Naive thymus-derived CD8-positive, alpha-beta T cell (primary cell): ENCODE measurements around the gene PLPPR3. TPM values are rescaled to one million over a fixed set of nuclear protein-coding genes. Genes with fewer than 3 reads are reported as not detected.
"Not testable (repeated sequence)": the region's sequence is repeated elsewhere in the genome, so short reads cannot be mapped to it uniquely, and the experiment has no call there.

ENCODE experiments used
- ATAC-seq, 2 donors: fragments of 150-1000 bp; cut with Tn5 transposase in 1 of 2; sonication (Bioruptor Pico), chemical (Tn5 transposase) in 1 of 2; 1 replicate in 1 of 2; 2 replicates in 1 of 2; pipeline ENCODE4 v1.10.0; 2021; ENCODE audit warnings: mild to moderate bottlenecking in 2 of 2, moderate library complexity in 2 of 2
- POLR2A ChIA-PET: fragments of 350-600 bp; sonication (Branson Sonifier 250); formaldehyde crosslinking; loops from one replicate; lab custom pipeline; 2021; ENCODE audit warnings: antibody characterized with exemption; lab: Charles Lee
- DNase-seq, 10 donors: peaks; one replicate each; pipeline versions ENCODE4 v3.0.0 to v3.0.0-alpha.2; 2020 to 2022
- H3K27ac Mint-ChIP-seq, 10 donors: one replicate each; pipeline ENCODE4 v1.8.0; 2020 to 2022; ENCODE audit warnings: mild to moderate bottlenecking in 10 of 10, mixed read lengths in 10 of 10, moderate library complexity in 4 of 10, inconsistent platforms in 1 of 10
- H3K27me3 Mint-ChIP-seq, 5 donors: one replicate each; pipeline ENCODE4 v1.8.0; 2021 to 2022; ENCODE audit warnings: mixed read lengths in 5 of 5
- H3K36me3 Mint-ChIP-seq, 3 donors: one replicate each; pipeline ENCODE4 v1.8.0; 2020 to 2022; ENCODE audit warnings: mixed read lengths in 3 of 3, mild to moderate bottlenecking in 2 of 3, inconsistent platforms in 1 of 3
- H3K4me1 Mint-ChIP-seq, 4 donors: one replicate each; pipeline ENCODE4 v1.8.0; 2021 to 2022; ENCODE audit warnings: mixed read lengths in 4 of 4
- H3K4me3 Mint-ChIP-seq, 10 donors: one replicate each; pipeline ENCODE4 v1.8.0; 2020 to 2022; ENCODE audit warnings: mild to moderate bottlenecking in 10 of 10, mixed read lengths in 10 of 10, moderate library complexity in 6 of 10, inconsistent platforms in 1 of 10
- H3K9me3 Mint-ChIP-seq, 9 donors: one replicate each; pipeline ENCODE4 v1.8.0; 2020 to 2022; ENCODE audit warnings: mixed read lengths in 9 of 9, mild to moderate bottlenecking in 3 of 9, inconsistent platforms in 1 of 9, moderate library complexity in 1 of 9
- polyA plus RNA-seq, 3 donors: library from polyadenylated mRNA; unstranded; fragments of 300-500 nt; fragmentation: Illumina TruSeq; gene quantifications; one replicate each; pipeline ENCODE4 v1.2.3, GENCODE V29; 2021
- total RNA-seq, 8 experiments: library from RNA in 2 of 8; stranded (reverse) in 2 of 8; gene quantifications; one replicate each; pipeline ENCODE4 v1.2.3 and lab custom pipeline; 2021 to 2026

PLPPR3 gene
- total and polyA plus RNA-seq, 5 experiments from 2014 or later, result not detected

DNA sequence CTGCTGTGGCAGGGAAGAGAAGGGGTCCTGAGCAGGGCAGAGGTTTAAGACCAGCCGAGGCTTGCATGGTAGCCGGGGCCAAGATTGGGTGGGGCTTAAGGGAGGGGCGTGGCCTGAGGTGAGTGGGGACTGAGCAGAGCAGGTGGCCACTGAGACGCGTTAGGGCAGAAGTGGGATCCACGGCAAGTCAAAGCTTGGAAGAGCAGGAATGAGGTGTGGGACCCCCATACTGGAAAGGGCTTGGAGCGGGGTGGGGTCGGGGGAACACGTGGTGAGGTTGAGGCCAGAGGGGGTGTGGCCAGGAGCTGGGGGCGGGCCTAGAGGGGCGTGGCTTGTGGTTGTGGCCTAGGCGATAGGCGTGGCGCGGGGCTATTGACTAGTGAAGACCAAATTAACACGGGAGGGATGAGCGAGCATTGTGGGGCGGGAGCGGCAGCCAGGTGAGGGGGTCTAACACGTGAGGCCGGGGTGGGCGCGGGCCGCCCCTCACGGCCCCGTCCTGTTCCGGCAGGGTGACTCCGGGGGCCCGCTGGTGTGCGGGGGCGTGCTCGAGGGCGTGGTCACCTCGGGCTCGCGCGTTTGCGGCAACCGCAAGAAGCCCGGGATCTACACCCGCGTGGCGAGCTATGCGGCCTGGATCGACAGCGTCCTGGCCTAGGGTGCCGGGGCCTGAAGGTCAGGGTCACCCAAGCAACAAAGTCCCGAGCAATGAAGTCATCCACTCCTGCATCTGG lies 41.0 kb upstream of the PLPPR3 start:
- peak; percentile 67 to 90 (median 80) for DNase-seq
- ATAC-seq, result peak; percentile 47 to 68
- peaks cover 0 to 8% (median 0%) of the 10 kb centered on the region in 5 donors for H3K27me3 Mint-ChIP-seq
- POLR2A ChIA-PET, result interaction anchor here (0.9 to 13.5 kb wide), 13 partner anchors 17 to 407 kb away, joined by 3 to 165 read pairs (median 9); partner anchors contain the start of genes CIRBP, KISS1R, MED16 and R3HDM4
- H3K4me1 Mint-ChIP-seq, result peaks cover 9 to 26% (median 19%) of the 10 kb centered on the region in 4 donors
- H3K36me3 Mint-ChIP-seq, result peaks cover 0 to 6% (median 0%) of the 10 kb centered on the region in 3 donors
- H3K9me3 Mint-ChIP-seq, result no peaks in the 10 kb centered on the region
- H3K27ac Mint-ChIP-seq, result peak overlapping the region; percentile 52 to 90 (median 82)
- H3K4me3 Mint-ChIP-seq, result peak overlapping the region; percentile 64 to 85 (median 72)

- DNase-seq (peak; percentile 47 to 85 (median 63)), ATAC-seq (peak; percentile 10 to 49)
- H3K27me3 Mint-ChIP-seq, result peaks cover 0 to 11% (median 0%) of the 10 kb centered on the region in 5 donors
- no peaks in the 10 kb centered on the region for H3K36me3 Mint-ChIP-seq
- H3K27ac Mint-ChIP-seq, result peak overlapping the region in 1 of 10 donors; percentile 86
- peak overlapping the region in 7 of 10 donors; percentile 58 to 78 (median 69) for H3K4me3 Mint-ChIP-seq
- H3K4me1 Mint-ChIP-seq, result peaks cover 7 to 28% (median 18%) of the 10 kb centered on the region in 4 donors
- POLR2A ChIA-PET, result interaction anchor here (0.6 to 13.5 kb wide), 11 partner anchors 31 to 407 kb away, joined by 3 to 165 read pairs (median 10); partner anchors contain the start of genes CIRBP, KISS1R, MED16 and R3HDM4
- no peaks in the 10 kb centered on the region for H3K9me3 Mint-ChIP-seq
Observed at GRCh38 chr19:861756-862580, 40.2 kb upstream of the PLPPR3 start.

DNA sequence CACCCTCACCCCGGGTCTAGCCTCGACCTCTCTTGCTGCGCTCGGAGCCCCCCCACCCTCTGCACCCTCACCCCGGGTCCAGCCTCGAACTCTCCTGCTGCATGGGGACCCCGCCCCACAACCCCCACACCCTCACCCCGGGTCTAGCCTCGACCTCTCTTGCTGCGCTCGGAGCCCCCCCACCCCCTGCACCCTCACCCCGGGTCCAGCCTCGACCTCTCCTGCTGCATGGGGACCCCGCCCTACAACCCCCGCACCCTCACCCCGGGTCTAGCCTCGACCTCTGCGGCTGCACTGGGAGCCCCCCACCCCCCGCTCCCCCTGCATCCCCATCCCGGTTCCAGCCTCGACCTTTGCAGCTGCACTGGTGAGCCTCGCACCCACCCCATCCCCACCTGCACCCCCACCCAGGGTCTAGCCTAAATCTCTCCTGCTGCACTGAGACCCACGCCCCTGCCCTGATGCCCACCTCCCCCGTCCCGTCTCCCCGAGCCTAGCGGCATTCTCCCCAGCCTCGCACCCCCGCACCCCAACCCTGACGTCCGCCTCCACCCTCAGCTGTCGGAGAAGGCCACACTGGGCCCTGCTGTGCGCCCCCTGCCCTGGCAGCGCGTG lies 39.5 kb upstream of the PLPPR3 start:
- Mint-ChIP-seq H3K36me3 (no peaks in the 10 kb centered on the region), H3K9me3 (no peaks in the 10 kb centered on the region), H3K27me3 (peaks cover 0 to 11% (median 0%) of the 10 kb centered on the region in 5 donors), H3K27ac (no peak overlapping the region), H3K4me1 (peaks cover 7 to 28% (median 18%) of the 10 kb centered on the region in 4 donors), H3K4me3 (peak overlapping the region in 2 of 10 donors; percentile 43 to 70)
- POLR2A ChIA-PET, result interaction anchor here (0.6 to 13.5 kb wide), 6 partner anchors 12 to 218 kb away, joined by 3 to 165 read pairs (median 4); partner anchors contain the start of genes KISS1R, MED16, R3HDM4 and RNU6-9
- no peak for ATAC-seq
- DNase-seq, result no peak

- Mint-ChIP-seq H3K27ac (no peak within 1 kb of the TSS), H3K9me3 (no peaks in the 10 kb centered on the region), H3K36me3 (no peaks in the 10 kb centered on the region), H3K27me3 (peaks cover 0 to 13% (median 0%) of the 10 kb centered on the region in 5 donors), H3K4me3 (peak within 1 kb of the TSS in 9 of 10 donors; percentile 6 to 63 (median 41)), H3K4me1 (peaks cover 7 to 25% (median 16%) of the 10 kb centered on the region in 4 donors)
- DNase-seq (no peak), ATAC-seq (no peak)
- POLR2A ChIA-PET, result interaction anchor here (0.8 to 13.5 kb wide), 5 partner anchors 20 to 125 kb away, joined by 3 to 165 read pairs (median 6); partner anchors contain the start of genes KISS1R, R3HDM4 and WDR18
Observed at GRCh38 chr19:858868-859843, 37.4 kb upstream of the PLPPR3 start, which contains the start of gene CFD. Gene CFD (plus strand): TSS chr19:859664. CDS start chr19:859690, 26 bp downstream.

GRCh38 chr19:858284-858683 lies 36.5 kb upstream of the PLPPR3 start:
- DNase-seq (no peak), ATAC-seq (no peak)
- peak overlapping the region in 1 of 10 donors; percentile 43 for H3K27ac Mint-ChIP-seq
- peaks cover 0 to 13% (median 0%) of the 10 kb centered on the region in 5 donors for H3K27me3 Mint-ChIP-seq
- no peak overlapping the region for H3K4me3 Mint-ChIP-seq
- POLR2A ChIA-PET, result interaction anchor here (0.6 to 13.5 kb wide), 5 partner anchors 14 to 88 kb away, joined by 3 to 165 read pairs (median 5); partner anchors contain the start of genes KISS1R and R3HDM4
- H3K9me3 Mint-ChIP-seq, result no peaks in the 10 kb centered on the region
- no peaks in the 10 kb centered on the region for H3K36me3 Mint-ChIP-seq
- H3K4me1 Mint-ChIP-seq, result peaks cover 7 to 16% (median 10%) of the 10 kb centered on the region in 4 donors

GRCh38 chr19:855566-856120 lies 33.9 kb upstream of the PLPPR3 start:
- DNase-seq (no peak), ATAC-seq (no peak)
- peaks cover 0 to 27% (median 0%) of the 10 kb centered on the region in 5 donors for H3K27me3 Mint-ChIP-seq
- POLR2A ChIA-PET, result interaction anchor here (13.5 kb wide), 1 partner anchor 62 kb away, joined by 165 read pairs; the partner anchor contains the start of genes KISS1R and R3HDM4
- no peak overlapping the region for H3K4me3 Mint-ChIP-seq
- no peaks in the 10 kb centered on the region for H3K36me3 Mint-ChIP-seq
- H3K27ac Mint-ChIP-seq, result no peak overlapping the region
- peaks cover 0 to 9% (median 2%) of the 10 kb centered on the region in 4 donors for H3K4me1 Mint-ChIP-seq
- no peaks in the 10 kb centered on the region for H3K9me3 Mint-ChIP-seq

GRCh38 chr19:855142-855541 lies 33.4 kb upstream of the PLPPR3 start:
- Mint-ChIP-seq H3K27me3 (peaks cover 0 to 31% (median 0%) of the 10 kb centered on the region in 5 donors), H3K4me3 (no peak overlapping the region), H3K27ac (no peak overlapping the region), H3K9me3 (no peaks in the 10 kb centered on the region), H3K36me3 (no peaks in the 10 kb centered on the region), H3K4me1 (peaks cover 0 to 9% (median 2%) of the 10 kb centered on the region in 4 donors)
- no peak for ATAC-seq
- POLR2A ChIA-PET, result no interaction called here
- no peak for DNase-seq

GRCh38 chr19:854549-854948 lies 32.8 kb upstream of the PLPPR3 start:
- H3K9me3 Mint-ChIP-seq, result no peaks in the 10 kb centered on the region
- H3K27ac Mint-ChIP-seq, result no peak overlapping the region
- H3K36me3 Mint-ChIP-seq, result no peaks in the 10 kb centered on the region

GRCh38 chr19:853614-854220 lies 32.0 kb upstream of the PLPPR3 start:
- DNase-seq, ATAC-seq, H3K4me1 Mint-ChIP-seq, H3K4me3 Mint-ChIP-seq, POLR2A ChIA-PET, H3K27ac Mint-ChIP-seq, H3K36me3 Mint-ChIP-seq, H3K9me3 Mint-ChIP-seq: not testable (repeated sequence)
- peaks cover under 1 to 43% (median 1%) of the 10 kb centered on the region in 5 donors for H3K27me3 Mint-ChIP-seq

More at GRCh38 chr19:854549-854948, 32.8 kb upstream of the PLPPR3 start:
- no peak for ATAC-seq
- peaks cover 0 to 37% (median 0%) of the 10 kb centered on the region in 5 donors for H3K27me3 Mint-ChIP-seq
- DNase-seq, result no peak
- POLR2A ChIA-PET, result interaction anchor here (0.7 kb wide), 1 partner anchor 30 kb away, joined by 3 read pairs; no protein-coding TSS in a partner anchor
- H3K4me3 Mint-ChIP-seq, result no peak overlapping the region
- peaks cover 0 to 4% (median 2%) of the 10 kb centered on the region in 4 donors for H3K4me1 Mint-ChIP-seq

DNA sequence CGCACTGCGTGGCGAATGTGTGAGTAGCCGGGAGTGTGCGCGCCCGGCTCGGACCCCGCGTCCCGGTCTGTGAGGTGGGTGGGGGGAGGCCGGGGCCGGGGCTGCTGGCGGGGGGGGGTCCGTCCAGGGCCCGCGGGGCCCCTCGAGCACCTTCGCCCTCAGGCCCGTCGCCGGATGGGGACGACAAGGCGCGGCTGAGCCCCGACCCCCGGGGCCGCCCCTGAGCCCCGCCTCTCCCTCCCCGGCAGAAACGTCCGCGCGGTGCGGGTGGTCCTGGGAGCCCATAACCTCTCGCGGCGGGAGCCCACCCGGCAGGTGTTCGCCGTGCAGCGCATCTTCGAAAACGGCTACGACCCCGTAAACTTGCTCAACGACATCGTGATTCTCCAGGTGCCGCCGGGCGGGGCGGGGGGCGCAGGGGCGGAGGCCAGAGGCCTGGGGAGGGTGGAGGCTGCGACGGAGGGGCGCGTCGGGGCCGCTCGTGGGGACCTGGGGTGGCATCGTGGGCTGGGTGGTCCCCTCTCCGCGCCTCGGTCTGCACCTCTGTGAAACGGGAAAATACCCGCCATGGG lies 31.3 kb upstream of the PLPPR3 start:
- Mint-ChIP-seq H3K4me1 (peaks cover 0 to 2% (median 2%) of the 10 kb centered on the region in 4 donors), H3K9me3 (no peaks in the 10 kb centered on the region), H3K27me3 (peaks cover 1 to 44% (median 7%) of the 10 kb centered on the region in 5 donors), H3K4me3 (no peak overlapping the region), H3K36me3 (no peaks in the 10 kb centered on the region), H3K27ac (no peak overlapping the region)
- ATAC-seq (no peak), DNase-seq (no peak)
- POLR2A ChIA-PET, result no interaction called here
